Putamen (tissue), 1 donor: ENCODE data around the gene EXOC6B.

ENCODE experiments used
- DNase-seq: peaks from one replicate; pipeline ENCODE4 v3.0.0-alpha.2; 2016; ENCODE audit warnings: low spot score

Gene EXOC6B

GRCh38 chr2:72132981-72133720 lies 692.7 kb downstream of the EXOC6B start:
- no peak for DNase-seq

- no peak for DNase-seq
Observed at GRCh38 chr2:72131916-72132841, 693.7 kb downstream of the EXOC6B start.

GRCh38 chr2:72131371-72131891 lies 694.4 kb downstream of the EXOC6B start:
- DNase-seq, result no peak

- no peak for DNase-seq
Observed at GRCh38 chr2:72130659-72131360, 695.0 kb downstream of the EXOC6B start.

- no peak for DNase-seq
Observed at GRCh38 chr2:72129681-72130340, 696.0 kb downstream of the EXOC6B start.

- DNase-seq, result no peak
Observed at GRCh38 chr2:72128843-72129227, 697.0 kb downstream of the EXOC6B start.

GRCh38 chr2:72128059-72128842 lies 697.6 kb downstream of the EXOC6B start:
- DNase-seq, result no peak

- no peak for DNase-seq
Observed at GRCh38 chr2:72127401-72128058, 698.3 kb downstream of the EXOC6B start.

- DNase-seq, result no peak
Observed at GRCh38 chr2:72126186-72127100, 699.4 kb downstream of the EXOC6B start.
